Measurements from ENCODE around the gene RBM14. TPM values are rescaled to one million over a fixed set of nuclear protein-coding genes. Genes with fewer than 3 reads are reported as not detected.

Gene RBM14
- polyA plus RNA-seq, 1 donor (not counting 4 experiments of a cell fraction or from before 2014, with no cell fraction given), result 16.6 TPM

DNA sequence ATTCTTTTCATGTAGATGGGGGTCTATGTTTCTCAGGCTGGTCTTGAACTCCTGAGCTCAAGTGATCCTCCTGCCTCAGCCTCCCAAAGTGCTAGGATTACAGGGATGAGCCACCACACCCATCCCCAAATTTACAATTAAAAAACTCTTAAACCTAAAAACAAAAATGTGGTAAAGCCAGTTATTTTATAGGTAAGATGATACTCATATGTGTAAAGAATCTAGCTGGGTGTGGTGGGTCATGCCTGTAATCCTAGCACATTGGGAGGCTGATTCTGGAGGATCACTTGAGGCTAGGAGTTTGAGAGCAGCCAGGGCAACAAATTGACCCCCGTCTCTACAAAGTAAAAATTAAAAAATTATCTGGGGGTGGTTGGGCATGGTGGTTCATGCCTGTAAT, 4.0 kb upstream of the RBM14 start:
- dilution Hi-C loops (cut with MboI; ENCODE audit: extremely low pct_ligation_motif_present, low sequenced_read_pairs), result no loop called here
- H3K4me3 ChIP-seq (ENCODE audit: control insufficient read depth in 2 of 3, extremely low read depth in 1 of 3, insufficient read depth in 2 of 3, low read depth in 1 of 3, low read length in 3 of 3), result no peak overlapping the region
- no peak overlapping the region for H3K27ac ChIP-seq (ENCODE audit: control insufficient read depth, insufficient read depth, low read length)
- peaks cover 1% of the 10 kb centered on the region for H3K4me1 ChIP-seq (ENCODE audit: control insufficient read depth, extremely low read depth, insufficient read depth, low read length)
- no peaks in the 10 kb centered on the region for H3K36me3 ChIP-seq (ENCODE audit: control insufficient read depth in 2 of 2, extremely low read depth in 1 of 2, insufficient read depth in 2 of 2, low read length in 2 of 2)
- no peaks in the 10 kb centered on the region for H3K9me1 ChIP-seq (ENCODE audit: control insufficient read depth, extremely low read depth, insufficient read depth, low read length)
- H3K4me2 ChIP-seq (ENCODE audit: control insufficient read depth, extremely low read depth, insufficient read depth, low read depth, low read length), result no peak overlapping the region
- DNase-seq (ENCODE audit: low read depth, low spot score) (no peak), FAIRE-seq (no peak)
- H3K9ac ChIP-seq (ENCODE audit: control insufficient read depth, extremely low read depth, insufficient read depth, low read length), result no peak overlapping the region
- H3K9me3 ChIP-seq (ENCODE audit: control insufficient read depth, low read depth, low read length), result no peaks in the 10 kb centered on the region
- H3K27me3 ChIP-seq (ENCODE audit: control insufficient read depth, extremely low read depth, insufficient read depth, low read length), result no peaks in the 10 kb centered on the region
- H3K79me2 ChIP-seq (ENCODE audit: control insufficient read depth, insufficient read depth, low read length), result peaks cover 10% of the 10 kb centered on the region
- H4K20me1 ChIP-seq (ENCODE audit: control insufficient read depth, extremely low read depth, insufficient read depth, low read length), result peaks cover 5% of the 10 kb centered on the region
- TF ChIP-seq EZH2 (IDR thresholded peaks at IDR 0.05; ENCODE audit: low read length), result no peak
- TF ChIP-seq, protein P1, sequence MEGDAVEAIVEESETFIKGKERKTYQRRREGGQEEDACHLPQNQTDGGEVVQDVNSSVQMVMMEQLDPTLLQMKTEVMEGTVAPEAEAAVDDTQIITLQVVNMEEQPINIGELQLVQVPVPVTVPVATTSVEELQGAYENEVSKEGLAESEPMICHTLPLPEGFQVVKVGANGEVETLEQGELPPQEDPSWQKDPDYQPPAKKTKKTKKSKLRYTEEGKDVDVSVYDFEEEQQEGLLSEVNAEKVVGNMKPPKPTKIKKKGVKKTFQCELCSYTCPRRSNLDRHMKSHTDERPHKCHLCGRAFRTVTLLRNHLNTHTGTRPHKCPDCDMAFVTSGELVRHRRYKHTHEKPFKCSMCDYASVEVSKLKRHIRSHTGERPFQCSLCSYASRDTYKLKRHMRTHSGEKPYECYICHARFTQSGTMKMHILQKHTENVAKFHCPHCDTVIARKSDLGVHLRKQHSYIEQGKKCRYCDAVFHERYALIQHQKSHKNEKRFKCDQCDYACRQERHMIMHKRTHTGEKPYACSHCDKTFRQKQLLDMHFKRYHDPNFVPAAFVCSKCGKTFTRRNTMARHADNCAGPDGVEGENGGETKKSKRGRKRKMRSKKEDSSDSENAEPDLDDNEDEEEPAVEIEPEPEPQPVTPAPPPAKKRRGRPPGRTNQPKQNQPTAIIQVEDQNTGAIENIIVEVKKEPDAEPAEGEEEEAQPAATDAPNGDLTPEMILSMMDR (optimal IDR thresholded peaks at IDR 0.05 in 1 of 3, IDR thresholded peaks at IDR 0.05 in 1 of 3, conservative IDR thresholded peaks at IDR 0.05 in 1 of 3; ENCODE audit: extremely low read depth in 1 of 3, insufficient read depth in 2 of 3, low read length in 3 of 3), result no peak
- H2AFZ ChIP-seq (ENCODE audit: control insufficient read depth, low read length), result no peak overlapping the region

- peaks cover 0 to 13% of the 10 kb centered on the region in 2 experiments for H3K36me3 ChIP-seq (ENCODE audit: control insufficient read depth in 2 of 2, extremely low read depth in 1 of 2, insufficient read depth in 2 of 2, low read length in 2 of 2)
- dilution Hi-C loops (cut with MboI; ENCODE audit: extremely low pct_ligation_motif_present, low sequenced_read_pairs), result no loop called here
- H3K9me3 ChIP-seq (ENCODE audit: control insufficient read depth, low read depth, low read length), result no peaks in the 10 kb centered on the region
- no peaks in the 10 kb centered on the region for H3K9me1 ChIP-seq (ENCODE audit: control insufficient read depth, extremely low read depth, insufficient read depth, low read length)
- peaks cover 27% of the 10 kb centered on the region for H3K79me2 ChIP-seq (ENCODE audit: control insufficient read depth, insufficient read depth, low read length)
- H3K9ac ChIP-seq (ENCODE audit: control insufficient read depth, extremely low read depth, insufficient read depth, low read length), result no peak overlapping the region
- H2AFZ ChIP-seq (ENCODE audit: control insufficient read depth, low read length), result no peak overlapping the region
- H3K4me3 ChIP-seq (ENCODE audit: control insufficient read depth in 2 of 3, extremely low read depth in 1 of 3, insufficient read depth in 2 of 3, low read depth in 1 of 3, low read length in 3 of 3), result no peak overlapping the region
- H3K4me1 ChIP-seq (ENCODE audit: control insufficient read depth, extremely low read depth, insufficient read depth, low read length), result peaks cover 12% of the 10 kb centered on the region
- H3K27ac ChIP-seq (ENCODE audit: control insufficient read depth, insufficient read depth, low read length), result no peak overlapping the region
- no peaks in the 10 kb centered on the region for H3K27me3 ChIP-seq (ENCODE audit: control insufficient read depth, extremely low read depth, insufficient read depth, low read length)
- no peak for TF ChIP-seq EZH2 (IDR thresholded peaks at IDR 0.05; ENCODE audit: low read length)
- TF ChIP-seq, protein P1 (optimal IDR thresholded peaks at IDR 0.05 in 1 of 3, IDR thresholded peaks at IDR 0.05 in 1 of 3, conservative IDR thresholded peaks at IDR 0.05 in 1 of 3; ENCODE audit: extremely low read depth in 1 of 3, insufficient read depth in 2 of 3, low read length in 3 of 3), result no peak
- peaks cover 21% of the 10 kb centered on the region for H4K20me1 ChIP-seq (ENCODE audit: control insufficient read depth, extremely low read depth, insufficient read depth, low read length)
- FAIRE-seq (no peak), DNase-seq (ENCODE audit: low read depth, low spot score) (no peak)
- no peak overlapping the region for H3K4me2 ChIP-seq (ENCODE audit: control insufficient read depth, extremely low read depth, insufficient read depth, low read depth, low read length)
These were observed 2.4 kb upstream of the RBM14 start for GRCh38 chr11:66614073-66614472.

Data from keratinocyte (primary cell).